ENCODE data around the gene MDH2. TPM values are rescaled to one million over a fixed set of nuclear protein-coding genes. Genes with fewer than 3 reads are reported as not detected.
"Not testable (repeated sequence)": the region's sequence is repeated elsewhere in the genome, so short reads cannot be mapped to it uniquely, and the experiment has no call there.

MDH2 gene
- total RNA-seq, 1 experiment from 2014 or later: 154 TPM

GRCh38 chr7:76023002-76023401 lies 24.9 kb upstream of the MDH2 start:
- no peak for TF ChIP-seq CTCF (IDR thresholded peaks at IDR 0.05; ENCODE audit: unreplicated experiment)
- peaks cover 15% of the 10 kb centered on the region for H3K36me3 Mint-ChIP-seq (ENCODE audit: insufficient read depth, unreplicated experiment)
- BruUV-seq (replicated peaks): no TSS peak
- H3K27me3 Mint-ChIP-seq (ENCODE audit: unreplicated experiment): no peaks in the 10 kb centered on the region
- no peak for DNase-seq
- CTCF ChIA-PET: no interaction called here
- no peak overlapping the region for H3K4me3 Mint-ChIP-seq (ENCODE audit: low read depth, unreplicated experiment)
- intact Hi-C loops (cut with micrococcal nuclease; ENCODE audit: unreplicated experiment): no loop called here
- H3K9me3 Mint-ChIP-seq (ENCODE audit: low read depth, unreplicated experiment): no peaks in the 10 kb centered on the region
- H3K27ac Mint-ChIP-seq (ENCODE audit: unreplicated experiment): no peak overlapping the region
- H3K4me1 Mint-ChIP-seq (ENCODE audit: low read depth, unreplicated experiment): no peaks in the 10 kb centered on the region

- H3K4me3 Mint-ChIP-seq (ENCODE audit: low read depth, unreplicated experiment); H3K4me1 Mint-ChIP-seq (ENCODE audit: low read depth, unreplicated experiment); intact Hi-C loops (cut with micrococcal nuclease; ENCODE audit: unreplicated experiment); H3K9me3 Mint-ChIP-seq (ENCODE audit: low read depth, unreplicated experiment); H3K27me3 Mint-ChIP-seq (ENCODE audit: unreplicated experiment); H3K27ac Mint-ChIP-seq (ENCODE audit: unreplicated experiment); BruUV-seq (replicated peaks); DNase-seq: not testable (repeated sequence)
- peaks cover 17% of the 10 kb centered on the region for H3K36me3 Mint-ChIP-seq (ENCODE audit: insufficient read depth, unreplicated experiment)
- CTCF ChIA-PET: interaction anchor here (0.7 kb wide), 1 partner anchor 163 kb away, joined by 3 read pairs; no protein-coding TSS in a partner anchor
Observed at GRCh38 chr7:76029682-76030081, 18.2 kb upstream of the MDH2 start.

GRCh38 chr7:76031964-76032363 lies 15.9 kb upstream of the MDH2 start:
- H3K9me3 Mint-ChIP-seq (ENCODE audit: low read depth, unreplicated experiment): no peaks in the 10 kb centered on the region
- CTCF ChIA-PET: no interaction called here
- H3K27me3 Mint-ChIP-seq (ENCODE audit: unreplicated experiment): no peaks in the 10 kb centered on the region
- no peak for TF ChIP-seq CTCF (IDR thresholded peaks at IDR 0.05; ENCODE audit: unreplicated experiment)
- no peaks in the 10 kb centered on the region for H3K4me1 Mint-ChIP-seq (ENCODE audit: low read depth, unreplicated experiment)
- no peak overlapping the region for H3K4me3 Mint-ChIP-seq (ENCODE audit: low read depth, unreplicated experiment)
- H3K27ac Mint-ChIP-seq (ENCODE audit: unreplicated experiment): no peak overlapping the region
- DNase-seq: no peak
- H3K36me3 Mint-ChIP-seq (ENCODE audit: insufficient read depth, unreplicated experiment): peaks cover 19% of the 10 kb centered on the region
- no TSS peak for BruUV-seq (replicated peaks)
- intact Hi-C loops (cut with micrococcal nuclease; ENCODE audit: unreplicated experiment): no loop called here

GRCh38 chr7:76037310-76037709 lies 10.6 kb upstream of the MDH2 start:
- TF ChIP-seq CTCF (IDR thresholded peaks at IDR 0.05; ENCODE audit: unreplicated experiment): no peak
- Mint-ChIP-seq H3K36me3 (ENCODE audit: insufficient read depth, unreplicated experiment) (peaks cover 9% of the 10 kb centered on the region), H3K4me1 (ENCODE audit: low read depth, unreplicated experiment) (no peaks in the 10 kb centered on the region), H3K9me3 (ENCODE audit: low read depth, unreplicated experiment) (no peaks in the 10 kb centered on the region), H3K4me3 (ENCODE audit: low read depth, unreplicated experiment) (no peak overlapping the region), H3K27ac (ENCODE audit: unreplicated experiment) (no peak overlapping the region), H3K27me3 (ENCODE audit: unreplicated experiment) (no peaks in the 10 kb centered on the region)
- CTCF ChIA-PET: interaction anchor here (0.5 to 0.7 kb wide), 2 partner anchors 26 to 233 kb away, joined by 3 read pairs; no protein-coding TSS in a partner anchor
- intact Hi-C loops (cut with micrococcal nuclease; ENCODE audit: unreplicated experiment): no loop called here
- BruUV-seq (replicated peaks): no TSS peak
- DNase-seq: no peak

- no TSS peak for BruUV-seq (replicated peaks)
Observed at GRCh38 chr7:76040126-76040525, 7.8 kb upstream of the MDH2 start.

More at GRCh38 chr7:76040126-76040525, 7.8 kb upstream of the MDH2 start:
- Mint-ChIP-seq H3K27ac (ENCODE audit: unreplicated experiment) (no peak overlapping the region), H3K9me3 (ENCODE audit: low read depth, unreplicated experiment) (no peaks in the 10 kb centered on the region), H3K4me1 (ENCODE audit: low read depth, unreplicated experiment) (peaks cover 5% of the 10 kb centered on the region), H3K27me3 (ENCODE audit: unreplicated experiment) (no peaks in the 10 kb centered on the region), H3K36me3 (ENCODE audit: insufficient read depth, unreplicated experiment) (peaks cover 4% of the 10 kb centered on the region), H3K4me3 (ENCODE audit: low read depth, unreplicated experiment) (no peak overlapping the region)
- TF ChIP-seq CTCF (IDR thresholded peaks at IDR 0.05; ENCODE audit: unreplicated experiment): no peak
- no peak for DNase-seq
- CTCF ChIA-PET: interaction anchor here (0.6 kb wide), 1 partner anchor 128 kb away, joined by 6 read pairs; no protein-coding TSS in a partner anchor
- intact Hi-C loops (cut with micrococcal nuclease; ENCODE audit: unreplicated experiment): no loop called here
